HCT116 (cell line): ENCODE data around the gene GARS1. TPM values are rescaled to one million over a fixed set of nuclear protein-coding genes. Genes with fewer than 3 reads are reported as not detected.

Experiments
- ATAC-seq: fragments of 200-7000 bp; cut with Tn5 transposase; 2 replicates; pipeline ENCODE4 v1.9.1; 2020; ENCODE audit warnings: mild to moderate bottlenecking, moderate library complexity
- BruUV-seq: library from RNA; stranded (reverse); fragments of 400-500 nt; replicated peaks from 2 replicates; lab custom pipeline; 2021; lab: Mats Ljungman, UMichigan
- CTCF ChIA-PET: fragments of 300-600 bp; sonication (Branson Sonifier 250); formaldehyde crosslinking; loops from one replicate; lab custom pipeline; 2021; ENCODE audit warnings: antibody characterized with exemption; lab: Charles Lee
- POLR2A ChIA-PET: fragments of 300-600, 350-600 bp; sonication (Branson Sonifier 250); formaldehyde crosslinking; loops from one replicate; lab custom pipeline; 2021; ENCODE audit warnings: antibody characterized with exemption; lab: Charles Lee
- RAD21 ChIA-PET, 2 experiments: fragments of 300-600 bp; sonication (Branson Sonifier 250); formaldehyde crosslinking; loops; one replicate each; lab custom pipeline; 2023; ENCODE audit warnings: low total read pairs in 2 of 2; ENCODE audit not compliant: uncharacterized antibody in 2 of 2, unreplicated experiment in 2 of 2, low non-redundant PET in 1 of 2; lab: Charles Lee
- DNase-seq: peaks from one replicate; pipeline ENCODE4 v3.0.0-alpha.2; 2010; ENCODE audit warnings: low read depth, low spot score
- H2AFZ ChIP-seq: fragments of 200-600 bp; shearing (Covaris generic), sonication (generic); 2 replicates; pipeline ENCODE4 v1.6.1; 2017; ENCODE audit warnings: low read depth, mixed run types, mixed read lengths, antibody characterized with exemption, low read length; ENCODE audit not compliant: poor library complexity, severe bottlenecking
- H3K27ac ChIP-seq: 2 replicates; pipeline ENCODE4 v1.5.1; 2012; ENCODE audit warnings: low read depth, low read length
- H3K27me3 ChIP-seq: fragments of 200-600 bp; sonication (generic); 2 replicates; pipeline ENCODE4 v1.6.1; 2016; ENCODE audit warnings: mixed run types, low read length, mixed read lengths; ENCODE audit not compliant: insufficient read depth
- H3K36me3 ChIP-seq, 2 experiments: fragments of 200-500 bp in 1 of 2; fragments of 200-600 bp in 1 of 2; sonication (Bioruptor generic) in 1 of 2; sonication (generic) in 1 of 2; 2 replicates each; pipeline versions ENCODE4 v1.5.1 to v1.6.1; 2014 to 2016; ENCODE audit warnings: low read length in 2 of 2, inconsistent platforms in 1 of 2, mixed read lengths in 1 of 2, mixed run types in 1 of 2; ENCODE audit not compliant: insufficient read depth in 2 of 2, control insufficient read depth in 1 of 2
- H3K4me1 ChIP-seq, 2 experiments: fragments of 200-600 bp in 1 of 2; sonication (generic) in 1 of 2; 2 replicates each; pipeline versions ENCODE4 v1.5.1 to v1.6.1; 2012 to 2017; ENCODE audit warnings: low read length in 2 of 2, inconsistent platforms in 1 of 2, mild to moderate bottlenecking in 1 of 2, mixed read lengths in 1 of 2, mixed run types in 1 of 2, moderate library complexity in 1 of 2; ENCODE audit not compliant: insufficient read depth in 2 of 2, control insufficient read depth in 1 of 2
- H3K4me2 ChIP-seq: fragments of 200-600 bp; sonication (generic); 2 replicates; pipeline ENCODE4 v1.6.1; 2017; ENCODE audit warnings: mixed run types, low read length, mixed read lengths
- H3K4me3 ChIP-seq, 2 experiments: fragments of 200-600 bp in 1 of 2; sonication (generic) in 1 of 2; replicated peaks in 1 of 2; 2 replicates each; pipeline ENCODE4 v1.5.1; 2011 to 2016; ENCODE audit warnings: low read length in 2 of 2, control low read depth in 1 of 2, low read depth in 1 of 2, mild to moderate bottlenecking in 1 of 2, mixed read lengths in 1 of 2, mixed run types in 1 of 2
- H3K79me2 ChIP-seq: fragments of 200-600 bp; sonication (generic); 2 replicates; pipeline ENCODE4 v1.6.1; 2017; ENCODE audit warnings: mild to moderate bottlenecking, mixed run types, low read length, moderate library complexity, mixed read lengths; ENCODE audit not compliant: insufficient read depth
- H3K9ac ChIP-seq: fragments of 200-600 bp; sonication (generic); 2 replicates; pipeline ENCODE4 v1.6.1; 2016; ENCODE audit warnings: low read length, mixed read lengths
- H3K9me2 ChIP-seq: fragments of 200-600 bp; sonication (generic), shearing (Covaris generic); 2 replicates; pipeline ENCODE4 v1.6.1; 2017; ENCODE audit warnings: mixed run types, mild to moderate bottlenecking, moderate library complexity; ENCODE audit not compliant: insufficient read depth
- H3K9me3 ChIP-seq, 2 experiments: fragments of 200-500 bp in 1 of 2; fragments of 200-600 bp in 1 of 2; sonication (Bioruptor generic) in 1 of 2; sonication (generic) in 1 of 2; 2 replicates each; pipeline ENCODE4 v1.6.1; 2014 to 2017; ENCODE audit warnings: low read length in 2 of 2, mixed read lengths in 2 of 2, inconsistent platforms in 1 of 2, low read depth in 1 of 2, mild to moderate bottlenecking in 1 of 2, mixed run types in 1 of 2, moderate library complexity in 1 of 2; ENCODE audit not compliant: control insufficient read depth in 1 of 2, insufficient read depth in 1 of 2
- H4K20me1 ChIP-seq: fragments of 200-600 bp; sonication (generic), shearing (Covaris generic); 2 replicates; pipeline ENCODE4 v1.6.1; 2017; ENCODE audit warnings: mixed run types, mild to moderate bottlenecking, moderate library complexity; ENCODE audit not compliant: insufficient read depth
- CEBPB ChIP-seq: IDR thresholded peaks from 2 replicates; pipeline ENCODE4 v1.6.1; 2012; ENCODE audit warnings: low read depth
- EGR1 ChIP-seq: IDR thresholded peaks from 2 replicates; pipeline ENCODE4 v1.6.1; 2012; ENCODE audit warnings: low read depth
- EZH2phosphoT487 ChIP-seq: fragments of 200-600 bp; IDR thresholded peaks from 2 replicates; pipeline ENCODE4 v1.6.1; 2018; ENCODE audit warnings: antibody characterized with exemption, borderline replicate concordance
- FOSL1 ChIP-seq: IDR thresholded peaks from 2 replicates; pipeline ENCODE4 v1.6.1; 2012; ENCODE audit warnings: low read depth
- JUND ChIP-seq: IDR thresholded peaks from 2 replicates; pipeline ENCODE4 v1.6.1; 2012
- RAD21 ChIP-seq: IDR thresholded peaks from 2 replicates; pipeline ENCODE4 v1.6.1; 2012; ENCODE audit warnings: low read depth, mild to moderate bottlenecking
- SRF ChIP-seq: IDR thresholded peaks from 2 replicates; pipeline ENCODE4 v1.6.1; 2012; ENCODE audit warnings: low read depth
- ZFX ChIP-seq: fragments of 450-650 bp; IDR thresholded peaks from 2 replicates; pipeline ENCODE4 v1.6.1; 2017
- intact Hi-C: fragments of 100-400 bp; cut with micrococcal nuclease; formaldehyde crosslinking; loops from 2 replicates; pipeline ENCODE4 v1.10.0; 2022
- total RNA-seq: library from RNA; stranded (reverse); gene quantifications from one replicate; pipeline ENCODE4 v1.2.1, GENCODE V29; 2021; ENCODE audit not compliant: unreplicated experiment
- TF ChIP-seq, protein P1 (sequence below): IDR thresholded peaks from 2 replicates; pipeline ENCODE4 v1.6.1; 2012
- TF ChIP-seq, protein P2 (sequence below): IDR thresholded peaks from 2 replicates; pipeline ENCODE4 v1.6.1; 2012; ENCODE audit warnings: low read depth

GARS1 gene
- total RNA-seq, 1 experiment from 2014 or later, result 329 TPM

DNA sequence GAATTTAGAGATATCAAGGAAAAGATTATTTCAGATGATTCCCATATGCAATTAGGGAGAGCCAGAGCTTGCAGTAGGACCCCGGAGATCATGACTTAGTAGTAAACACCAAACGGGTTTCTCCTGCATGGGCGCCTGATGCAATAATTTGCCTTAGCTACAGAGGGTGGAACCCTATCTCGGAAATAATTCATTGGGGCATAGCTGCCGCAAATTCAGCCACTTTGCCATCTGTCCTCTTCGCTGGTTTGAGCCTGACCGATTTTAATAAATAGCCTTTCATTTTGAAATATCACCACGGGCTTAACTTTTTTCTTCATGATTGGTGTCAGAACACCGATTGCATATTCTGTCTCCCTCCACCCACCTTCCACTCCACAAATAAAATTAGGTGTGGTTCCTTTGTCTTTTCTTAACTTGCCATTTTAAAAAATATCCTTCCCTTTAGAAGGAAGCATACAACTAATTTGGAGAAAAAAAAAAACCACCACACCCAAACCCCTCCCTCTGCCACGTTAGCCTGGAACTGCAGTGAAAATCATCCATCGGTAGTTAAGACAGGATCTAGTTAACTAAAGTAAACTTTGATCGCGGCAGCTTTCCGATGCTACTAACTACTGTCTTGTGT lies 1.4 kb downstream of the GARS1 start:
- TF ChIP-seq, protein P1, sequence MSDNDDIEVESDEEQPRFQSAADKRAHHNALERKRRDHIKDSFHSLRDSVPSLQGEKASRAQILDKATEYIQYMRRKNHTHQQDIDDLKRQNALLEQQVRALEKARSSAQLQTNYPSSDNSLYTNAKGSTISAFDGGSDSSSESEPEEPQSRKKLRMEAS, result peak; percentile 48; the same call in 1 of the 2 replicates
- TF ChIP-seq EGR1 (no peak), RAD21 (no peak), EZH2phosphoT487 (no peak), JUND (no peak), FOSL1 (no peak), CEBPB (peak; percentile 64), SRF (no peak), ZFX (no peak)
- TF ChIP-seq, protein P2, sequence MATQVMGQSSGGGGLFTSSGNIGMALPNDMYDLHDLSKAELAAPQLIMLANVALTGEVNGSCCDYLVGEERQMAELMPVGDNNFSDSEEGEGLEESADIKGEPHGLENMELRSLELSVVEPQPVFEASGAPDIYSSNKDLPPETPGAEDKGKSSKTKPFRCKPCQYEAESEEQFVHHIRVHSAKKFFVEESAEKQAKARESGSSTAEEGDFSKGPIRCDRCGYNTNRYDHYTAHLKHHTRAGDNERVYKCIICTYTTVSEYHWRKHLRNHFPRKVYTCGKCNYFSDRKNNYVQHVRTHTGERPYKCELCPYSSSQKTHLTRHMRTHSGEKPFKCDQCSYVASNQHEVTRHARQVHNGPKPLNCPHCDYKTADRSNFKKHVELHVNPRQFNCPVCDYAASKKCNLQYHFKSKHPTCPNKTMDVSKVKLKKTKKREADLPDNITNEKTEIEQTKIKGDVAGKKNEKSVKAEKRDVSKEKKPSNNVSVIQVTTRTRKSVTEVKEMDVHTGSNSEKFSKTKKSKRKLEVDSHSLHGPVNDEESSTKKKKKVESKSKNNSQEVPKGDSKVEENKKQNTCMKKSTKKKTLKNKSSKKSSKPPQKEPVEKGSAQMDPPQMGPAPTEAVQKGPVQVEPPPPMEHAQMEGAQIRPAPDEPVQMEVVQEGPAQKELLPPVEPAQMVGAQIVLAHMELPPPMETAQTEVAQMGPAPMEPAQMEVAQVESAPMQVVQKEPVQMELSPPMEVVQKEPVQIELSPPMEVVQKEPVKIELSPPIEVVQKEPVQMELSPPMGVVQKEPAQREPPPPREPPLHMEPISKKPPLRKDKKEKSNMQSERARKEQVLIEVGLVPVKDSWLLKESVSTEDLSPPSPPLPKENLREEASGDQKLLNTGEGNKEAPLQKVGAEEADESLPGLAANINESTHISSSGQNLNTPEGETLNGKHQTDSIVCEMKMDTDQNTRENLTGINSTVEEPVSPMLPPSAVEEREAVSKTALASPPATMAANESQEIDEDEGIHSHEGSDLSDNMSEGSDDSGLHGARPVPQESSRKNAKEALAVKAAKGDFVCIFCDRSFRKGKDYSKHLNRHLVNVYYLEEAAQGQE, result no peak
- H3K9me2 ChIP-seq, result no peaks in the 10 kb centered on the region
- no TSS peak for BruUV-seq
- no peaks in the 10 kb centered on the region for H3K9me3 ChIP-seq
- no peak overlapping the region for H2AFZ ChIP-seq
- peak overlapping the region; percentile 84 for H3K9ac ChIP-seq
- peaks cover 12 to 26% of the 10 kb centered on the region in 2 experiments for H3K36me3 ChIP-seq
- H3K27ac ChIP-seq, result peak overlapping the region; percentile 92; the same call in 1 of the 2 replicates
- H3K4me1 ChIP-seq, result peaks cover 5 to 16% of the 10 kb centered on the region in 2 experiments; a peak in 3 of 4 replicates
- ChIA-PET POLR2A (no interaction called here), RAD21 (no interaction called here), CTCF (no interaction called here)
- peak overlapping the region; percentile 88 to 98 for H3K4me3 ChIP-seq
- ATAC-seq (no peak), DNase-seq (no peak)
- H3K27me3 ChIP-seq, result no peaks in the 10 kb centered on the region
- peaks cover 84% of the 10 kb centered on the region for H3K79me2 ChIP-seq
- no peaks in the 10 kb centered on the region for H4K20me1 ChIP-seq
- peak overlapping the region; percentile 96 for H3K4me2 ChIP-seq
- intact Hi-C loops, result loop anchor here (10.0 kb wide), 1 partner anchor 1899 kb away; the partner anchor contains the start of genes AVL9 and LSM5
